Measurements from ENCODE around the gene ZCCHC3.

DNA sequence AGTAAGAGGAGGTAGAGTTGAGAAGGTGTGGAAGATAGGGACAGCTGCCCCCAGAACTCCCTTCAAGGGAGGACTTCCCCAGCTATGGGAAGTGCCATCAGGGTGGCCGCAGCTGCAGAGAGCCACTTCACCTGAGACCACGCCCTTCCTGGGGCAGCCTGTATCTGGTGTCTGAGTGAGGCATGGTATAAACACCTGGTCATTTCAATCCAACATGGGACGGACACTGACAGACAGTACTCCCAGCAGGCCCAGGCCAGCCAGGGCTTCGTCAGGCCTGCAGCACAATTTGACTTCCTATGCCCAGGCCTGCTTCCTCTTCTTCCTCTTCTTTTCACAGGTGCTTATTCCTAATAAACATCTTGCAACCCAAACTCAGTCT lies 32.5 kb downstream of the ZCCHC3 start:
- TF ChIP-seq, protein P1, sequence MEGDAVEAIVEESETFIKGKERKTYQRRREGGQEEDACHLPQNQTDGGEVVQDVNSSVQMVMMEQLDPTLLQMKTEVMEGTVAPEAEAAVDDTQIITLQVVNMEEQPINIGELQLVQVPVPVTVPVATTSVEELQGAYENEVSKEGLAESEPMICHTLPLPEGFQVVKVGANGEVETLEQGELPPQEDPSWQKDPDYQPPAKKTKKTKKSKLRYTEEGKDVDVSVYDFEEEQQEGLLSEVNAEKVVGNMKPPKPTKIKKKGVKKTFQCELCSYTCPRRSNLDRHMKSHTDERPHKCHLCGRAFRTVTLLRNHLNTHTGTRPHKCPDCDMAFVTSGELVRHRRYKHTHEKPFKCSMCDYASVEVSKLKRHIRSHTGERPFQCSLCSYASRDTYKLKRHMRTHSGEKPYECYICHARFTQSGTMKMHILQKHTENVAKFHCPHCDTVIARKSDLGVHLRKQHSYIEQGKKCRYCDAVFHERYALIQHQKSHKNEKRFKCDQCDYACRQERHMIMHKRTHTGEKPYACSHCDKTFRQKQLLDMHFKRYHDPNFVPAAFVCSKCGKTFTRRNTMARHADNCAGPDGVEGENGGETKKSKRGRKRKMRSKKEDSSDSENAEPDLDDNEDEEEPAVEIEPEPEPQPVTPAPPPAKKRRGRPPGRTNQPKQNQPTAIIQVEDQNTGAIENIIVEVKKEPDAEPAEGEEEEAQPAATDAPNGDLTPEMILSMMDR (IDR thresholded peaks at IDR 0.05; ENCODE audit: extremely low read depth in 1 of 2, insufficient read depth in 1 of 2, low read depth in 1 of 2, low read length in 2 of 2), result no peak
- TF ChIP-seq EZH2 (IDR thresholded peaks at IDR 0.05; ENCODE audit: borderline replicate concordance, low read depth, low read length, severe bottlenecking) (no peak), POLR2AphosphoS5 (IDR thresholded peaks at IDR 0.05; ENCODE audit: insufficient read depth, low read depth, low read length) (no peak), POLR2A (IDR thresholded peaks at IDR 0.05; ENCODE audit: low read depth, low read length) (no peak)

All from endothelial cell of umbilical vein (primary cell).